HG02938 (cell line): ENCODE results near the gene NDUFV1.
A peak's percentile ranks its signal among the peaks of the same experiment; 100 is the strongest.
"Not testable (repeated sequence)": the region's sequence is repeated elsewhere in the genome, so short reads cannot be mapped to it uniquely, and the experiment has no call there.

Experiments
- ATAC-seq: cut with Tn5 transposase; IDR thresholded peaks from one replicate; pipeline ENCODE4 v1.9.1; 2021; ENCODE audit warnings: mild to moderate bottlenecking, moderate library complexity; ENCODE audit not compliant: unreplicated experiment

The NDUFV1 gene

DNA sequence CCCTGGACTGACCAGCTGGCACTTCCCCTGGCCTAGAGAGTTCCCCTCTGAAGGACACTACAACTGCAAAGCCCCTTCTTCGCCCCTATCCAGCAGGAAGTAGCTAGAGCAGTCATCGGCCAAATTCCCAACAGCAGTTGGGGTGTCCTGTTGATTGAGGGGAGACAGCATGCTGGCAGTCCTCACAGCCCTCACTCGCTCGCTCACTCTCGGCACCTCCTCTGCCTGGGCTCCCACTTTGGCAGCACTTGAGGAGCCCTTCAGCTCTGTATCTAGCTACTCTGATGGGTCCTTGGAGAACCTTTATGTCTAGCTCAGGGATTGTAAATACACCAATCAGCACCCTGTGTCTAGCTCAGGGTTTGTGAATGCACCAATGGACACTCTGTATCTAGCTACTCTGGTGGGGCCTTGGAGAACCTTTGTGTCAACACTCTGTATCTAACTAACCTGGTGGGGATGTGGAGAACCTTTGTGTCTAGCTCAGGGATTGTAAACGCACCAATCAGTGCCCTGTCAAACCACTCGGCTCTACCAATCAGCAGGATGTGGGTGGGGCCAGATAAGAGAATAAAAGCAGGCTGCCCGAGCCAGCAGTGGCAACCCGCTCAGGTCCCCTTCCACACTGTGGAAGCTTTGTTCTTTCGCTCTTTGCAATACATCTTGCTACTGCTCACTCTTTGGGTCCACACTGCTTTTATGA lies 19.5 kb downstream of the NDUFV1 start:
- ATAC-seq, result not testable (repeated sequence)

GRCh38 chr11:67626970-67627369 lies 20.2 kb downstream of the NDUFV1 start:
- no peak for ATAC-seq

DNA sequence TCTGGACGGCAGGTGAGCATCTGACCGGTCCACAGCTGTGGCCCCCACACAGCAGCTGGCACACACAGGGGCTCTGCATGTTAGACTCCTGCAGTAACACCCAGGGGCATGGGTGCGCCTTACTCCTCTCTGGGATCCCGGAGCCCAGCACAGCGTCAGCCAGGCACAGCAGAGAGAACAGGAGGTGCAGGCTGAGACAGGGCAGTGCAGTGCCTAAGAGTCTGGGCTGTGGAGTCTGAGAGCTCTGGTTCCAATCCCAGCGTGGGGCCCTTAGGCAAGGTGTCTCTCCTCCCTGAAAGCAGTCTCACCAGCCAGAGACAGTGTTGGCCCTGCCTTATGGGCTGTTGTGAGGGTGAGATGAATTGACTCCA lies 20.7 kb downstream of the NDUFV1 start:
- ATAC-seq, result no peak

- ATAC-seq, result no peak
Measured at GRCh38 chr11:67627812-67628624, 21.3 kb downstream of the NDUFV1 start.

DNA sequence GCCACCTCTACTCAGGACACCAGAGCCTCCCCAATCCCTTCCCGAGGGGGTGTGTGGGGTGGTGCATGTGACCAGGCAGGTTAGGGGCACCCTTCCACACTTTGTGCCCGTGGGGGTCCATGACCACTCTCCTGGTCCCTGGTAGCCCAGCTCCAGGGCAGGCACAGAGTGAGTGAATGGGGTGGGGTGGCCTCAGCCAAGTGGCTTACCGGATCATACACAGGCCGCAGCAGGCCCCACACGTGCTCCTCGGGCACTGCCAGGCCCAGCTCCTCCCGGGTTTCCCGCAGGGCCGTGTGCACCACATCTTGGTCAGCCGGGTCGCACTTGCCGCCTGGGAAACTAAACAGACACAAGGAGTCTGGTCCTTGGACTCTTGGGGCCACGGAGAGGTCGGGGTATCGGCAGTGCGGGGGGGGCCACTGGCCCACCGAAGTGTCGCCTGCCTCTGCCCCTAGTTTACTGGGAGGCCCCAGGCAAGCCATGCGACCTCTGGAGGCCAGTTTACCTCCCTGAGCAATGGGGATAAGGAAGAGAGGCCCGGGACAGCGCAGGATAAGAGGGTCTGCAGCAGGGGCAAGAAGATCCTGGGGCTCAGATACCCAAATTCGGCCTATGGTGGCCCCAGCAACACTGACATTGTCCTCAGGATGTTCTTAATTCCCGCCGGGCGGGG lies 22.1 kb downstream of the NDUFV1 start:
- no peak for ATAC-seq

DNA sequence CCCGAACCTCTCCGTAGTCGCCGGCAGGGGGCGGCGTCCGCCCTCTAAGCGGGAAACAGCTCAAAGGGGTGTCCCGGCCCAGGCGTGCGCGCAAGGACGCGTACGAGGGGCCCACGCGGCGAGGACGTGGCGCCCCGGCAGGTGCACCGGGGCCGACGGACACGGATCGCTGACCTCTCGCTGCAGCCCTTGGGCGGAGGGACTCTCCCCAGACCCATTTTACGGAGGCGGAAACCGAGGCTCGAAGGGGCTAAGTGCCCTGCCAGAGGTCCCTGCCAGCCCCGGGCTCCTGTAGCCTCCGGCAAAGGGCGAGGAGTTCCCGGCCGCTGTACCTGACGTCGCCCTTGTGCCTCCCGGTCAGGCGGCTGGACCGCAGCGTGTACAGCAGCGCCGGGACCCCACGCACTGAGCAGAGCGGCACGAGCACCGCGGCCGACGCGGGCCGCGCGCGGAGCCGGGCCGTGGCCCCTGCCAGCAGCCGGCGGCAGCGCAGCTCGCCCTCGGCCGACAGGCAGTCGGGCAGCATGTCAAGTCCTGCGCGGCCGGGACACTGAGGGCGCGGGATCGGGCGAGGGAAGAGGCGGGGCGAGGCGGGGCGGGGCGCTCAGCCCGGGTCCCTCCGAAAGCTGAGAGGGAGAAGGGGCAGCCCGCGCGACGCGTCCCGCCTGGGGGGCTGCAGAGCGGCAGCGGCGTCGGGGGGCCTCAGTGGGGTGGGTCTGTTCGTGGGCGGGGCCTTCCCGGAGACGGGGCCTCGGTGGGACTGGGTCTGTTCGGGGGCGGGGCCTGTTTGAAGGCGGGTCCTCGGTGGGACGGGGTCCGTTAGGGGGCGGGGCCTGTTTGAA lies 22.9 kb downstream of the NDUFV1 start, which contains the start of gene NUDT8:
Gene NUDT8, minus strand, starts transcription at position 552 of the 842 bp plus-strand sequence. Its CDS starts 26 bp downstream, at position 526.
- ATAC-seq, result peak; percentile 39

DNA sequence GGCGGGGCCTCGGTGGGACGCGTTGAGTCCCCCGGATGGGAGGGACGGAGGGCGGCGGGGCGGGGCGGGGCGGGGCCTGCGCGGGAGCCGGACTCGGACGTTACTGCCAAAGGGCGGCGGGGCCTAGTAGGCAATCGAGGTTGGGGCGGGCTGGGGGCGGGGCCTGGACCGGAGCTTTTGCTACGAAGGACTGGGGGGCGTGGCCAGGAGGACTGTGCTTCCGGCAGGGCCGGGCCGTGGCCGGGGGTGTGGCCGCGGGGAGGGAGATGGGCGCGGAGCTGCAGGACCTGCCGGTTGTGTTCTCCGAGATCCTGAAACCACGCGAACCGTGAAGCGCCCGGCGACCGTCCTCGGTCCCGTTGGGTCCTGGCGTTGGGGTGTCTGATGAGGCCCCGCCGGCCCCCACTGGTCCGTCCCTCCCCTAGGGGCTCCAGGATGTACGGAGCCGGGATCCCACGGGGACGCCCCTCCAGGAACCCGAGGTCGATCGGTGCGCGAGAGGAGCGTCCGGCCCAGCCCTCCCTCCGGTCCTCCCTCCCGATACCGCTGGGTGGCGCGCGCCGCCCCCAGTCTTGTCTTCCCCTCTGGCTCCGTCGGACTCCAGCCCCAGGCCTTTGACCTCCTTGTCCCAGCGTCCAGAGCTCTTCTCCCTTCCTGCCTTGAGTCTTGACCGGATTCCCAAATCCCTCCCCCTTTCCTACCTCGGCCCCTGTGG lies 23.6 kb downstream of the NDUFV1 start:
- peak; percentile 46 for ATAC-seq

DNA sequence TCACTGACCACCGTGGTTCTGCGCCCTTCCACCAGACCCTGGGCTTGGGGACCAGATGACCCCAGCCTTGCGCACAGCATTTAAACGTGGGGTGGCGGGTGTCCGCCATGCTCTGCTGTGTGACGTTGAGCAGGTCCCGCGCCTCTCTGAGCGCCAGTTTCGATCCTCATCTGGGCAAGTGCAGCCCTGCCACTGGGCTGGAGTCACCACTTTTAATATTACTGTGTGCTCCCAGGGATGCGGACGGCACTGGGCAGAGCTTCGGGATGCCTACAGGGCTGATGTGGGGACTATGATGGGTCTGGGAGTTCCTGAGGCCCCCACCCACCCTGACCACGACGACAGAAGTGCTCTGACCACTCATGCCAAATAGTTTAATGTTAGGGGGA lies 24.2 kb downstream of the NDUFV1 start:
- ATAC-seq, result no peak

- ATAC-seq, result no peak
Measured at GRCh38 chr11:67631411-67631810, 24.7 kb downstream of the NDUFV1 start.

DNA sequence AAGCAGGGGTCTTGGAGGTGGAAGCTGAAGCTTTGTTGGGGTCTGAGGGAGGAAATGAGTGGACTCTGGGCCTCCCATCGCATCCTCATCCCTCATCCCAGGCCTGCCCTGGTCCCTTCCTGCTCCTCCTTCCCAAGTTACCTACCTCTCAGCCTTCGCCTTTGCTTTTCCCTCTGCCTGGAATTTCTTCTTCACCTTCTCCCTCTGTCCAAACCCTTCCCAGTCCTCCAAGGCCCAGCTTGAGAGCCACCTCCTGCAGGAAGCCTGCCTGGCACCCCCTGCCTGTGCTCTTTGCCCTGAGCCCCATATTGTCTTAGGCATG lies 25.1 kb downstream of the NDUFV1 start:
- no peak for ATAC-seq

DNA sequence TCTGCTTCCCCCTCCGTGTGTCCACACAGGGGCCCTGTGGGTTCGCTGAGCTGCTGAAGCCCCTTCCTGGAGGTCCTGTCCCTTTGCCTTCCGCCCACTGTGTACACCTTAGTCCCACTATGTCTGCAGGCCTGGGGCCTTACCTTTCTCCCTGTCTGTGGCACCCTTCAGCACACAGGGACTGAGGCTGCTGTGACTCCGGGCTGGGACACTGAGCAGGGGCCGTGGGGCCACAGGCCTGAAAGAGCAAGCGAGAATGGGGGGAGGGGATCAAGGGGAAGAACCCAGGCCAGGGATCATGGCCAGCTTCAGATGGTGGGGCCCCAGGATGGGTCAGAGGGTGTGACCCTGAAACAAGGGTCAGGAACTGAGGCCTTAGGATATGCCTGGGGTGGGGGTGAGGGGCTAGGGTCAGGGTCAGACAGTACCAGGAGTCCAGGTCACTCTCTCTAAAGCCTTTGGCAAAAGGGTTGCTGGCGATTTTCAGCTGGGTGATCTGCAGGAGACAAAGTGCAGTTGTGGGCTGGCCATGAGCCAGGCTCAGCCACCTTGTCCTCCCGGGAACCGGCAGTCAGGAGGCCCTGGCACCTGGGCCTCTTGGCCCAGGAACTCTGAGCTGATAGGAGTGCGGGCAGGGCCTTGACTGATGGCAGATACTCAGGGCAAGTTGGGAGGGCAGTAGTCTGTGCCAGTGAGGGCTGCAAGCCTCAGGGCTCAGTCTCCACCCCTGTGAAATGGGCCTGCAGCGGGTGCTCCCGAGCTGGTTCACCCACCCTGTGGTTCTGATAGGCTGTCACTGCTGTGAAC lies 25.6 kb downstream of the NDUFV1 start:
- no peak for ATAC-seq

DNA sequence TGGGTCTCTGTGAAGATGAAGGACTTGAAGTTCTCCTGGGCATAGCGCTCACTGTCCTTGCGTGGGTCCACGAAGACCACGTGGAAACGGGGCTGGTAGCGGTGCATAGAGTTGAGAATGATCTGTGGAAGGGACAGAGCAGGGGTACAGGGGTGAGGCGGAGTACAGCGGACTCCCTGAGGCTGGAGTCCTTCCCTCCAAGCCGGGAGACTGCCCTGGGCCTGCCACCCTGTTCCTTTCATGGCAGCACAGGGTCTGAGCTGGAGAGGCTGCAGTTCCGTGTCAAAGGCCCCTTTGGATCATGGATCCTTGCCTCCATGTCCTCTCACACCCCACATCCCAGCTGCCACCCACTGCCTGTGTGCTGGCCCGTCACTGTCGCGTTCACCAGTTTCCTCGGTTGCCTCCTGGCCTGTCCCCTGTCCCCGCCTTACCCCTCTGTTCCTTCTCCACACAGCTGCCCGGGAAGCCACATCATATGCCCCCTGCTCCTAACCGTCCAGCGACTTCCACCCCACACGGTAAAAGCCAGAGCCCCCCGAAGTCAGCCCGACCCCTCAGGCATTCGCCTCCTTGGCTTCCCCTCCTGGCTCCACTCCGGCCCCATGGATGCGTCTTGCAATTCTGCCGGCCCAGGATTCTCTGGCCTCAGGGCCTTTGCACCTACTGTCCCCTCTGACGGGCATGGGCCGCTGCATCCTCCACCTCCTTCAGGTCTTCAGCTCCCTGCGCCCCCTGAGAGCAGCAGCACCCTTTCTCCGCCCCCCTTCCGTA lies 26.4 kb downstream of the NDUFV1 start:
- ATAC-seq, result no peak

DNA sequence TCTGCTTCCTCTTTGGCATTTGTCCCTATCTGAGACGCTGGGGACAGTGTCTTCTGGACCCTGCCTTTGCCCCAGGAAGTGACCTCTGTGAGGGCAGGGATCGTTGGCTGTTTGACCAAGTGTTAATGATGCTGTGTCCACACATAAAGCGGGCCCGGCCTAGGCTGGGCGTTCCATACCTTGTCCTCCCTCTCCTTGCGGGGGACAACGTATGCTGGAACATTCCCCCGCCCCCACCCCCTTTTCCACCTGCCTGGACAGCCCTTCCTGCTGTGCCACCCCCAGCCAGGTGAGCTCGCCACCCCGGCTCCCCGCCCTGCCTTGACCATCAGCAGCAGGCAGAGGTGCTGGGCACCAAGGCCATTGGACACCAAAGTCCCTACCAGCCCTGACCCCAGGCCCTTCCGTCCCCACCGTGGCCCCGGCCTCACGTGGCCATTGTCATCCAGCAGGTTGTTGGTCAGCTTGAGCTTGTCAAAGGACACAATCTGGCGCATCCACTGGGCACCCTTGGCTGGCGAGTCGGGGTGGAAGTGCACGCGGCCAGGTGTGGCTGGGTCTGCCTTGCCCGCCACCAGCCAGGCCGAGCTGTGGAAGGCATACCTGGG lies 27.1 kb downstream of the NDUFV1 start:
- no peak for ATAC-seq

DNA sequence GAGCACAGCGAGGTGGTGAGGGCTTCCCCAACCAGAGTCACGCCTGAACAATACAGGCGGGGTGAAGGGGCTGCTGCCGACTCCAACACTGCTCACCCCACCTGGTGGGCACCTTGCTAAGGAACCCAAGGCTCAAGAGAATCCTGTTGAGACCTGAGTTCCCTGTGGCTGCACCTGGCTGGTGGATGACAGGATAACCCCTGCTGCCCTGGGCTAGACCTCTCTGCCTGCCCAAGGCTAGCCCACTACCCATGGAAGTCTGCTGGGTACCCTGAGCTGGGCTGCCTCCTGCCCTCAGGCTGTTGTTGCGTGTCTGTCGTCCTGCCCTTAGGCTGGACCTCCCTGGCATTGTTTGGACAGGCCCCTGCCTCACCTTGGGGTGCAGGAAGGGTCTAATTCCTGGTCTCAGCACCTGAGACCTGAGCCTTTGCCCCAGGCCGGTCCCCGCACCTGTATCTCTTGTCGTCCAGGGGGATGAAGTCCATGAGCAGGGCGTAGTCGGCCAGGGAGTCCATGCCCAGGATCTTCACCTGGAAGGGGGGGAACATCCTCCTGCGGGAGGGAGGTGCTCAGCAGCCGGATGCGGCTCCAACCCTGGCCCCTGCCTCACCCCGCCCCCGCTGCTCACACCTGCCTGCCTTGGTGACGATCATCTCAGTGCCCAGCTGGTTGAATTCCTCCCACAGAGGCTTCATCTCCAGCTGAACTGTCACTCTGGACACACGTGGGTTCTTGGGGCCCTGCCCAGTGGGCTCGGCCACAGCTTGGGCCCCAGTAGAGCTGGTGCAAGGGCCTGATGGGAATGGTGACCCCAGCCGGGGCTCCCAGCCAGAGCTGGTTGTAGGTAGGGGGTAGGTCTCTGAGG lies 27.9 kb downstream of the NDUFV1 start:
- ATAC-seq, result no peak

DNA sequence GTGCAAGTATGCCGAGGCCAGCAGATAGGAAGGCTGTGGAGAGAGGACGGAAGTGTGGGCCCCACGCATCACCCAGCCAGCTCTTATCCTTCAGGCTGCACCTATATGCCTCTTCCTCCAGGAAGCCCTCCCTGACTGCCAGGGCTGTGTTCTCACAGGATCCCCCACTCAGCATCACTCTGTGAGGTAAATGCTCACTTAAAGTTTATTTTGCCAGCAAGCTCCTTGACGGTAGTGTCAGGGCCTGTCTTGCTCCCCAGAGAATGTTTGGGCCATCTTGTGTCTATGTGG lies 28.4 kb downstream of the NDUFV1 start:
- no peak for ATAC-seq

- ATAC-seq, result no peak
Measured at GRCh38 chr11:67636962-67637361, 30.2 kb downstream of the NDUFV1 start.

- ATAC-seq, result not testable (repeated sequence)
Measured at GRCh38 chr11:67637441-67637840, 30.7 kb downstream of the NDUFV1 start.
